Astrocyte (in vitro differentiated cells and primary cell): ENCODE measurements around the gene PALLD. TPM values are rescaled to one million over a fixed set of nuclear protein-coding genes. Genes with fewer than 3 reads are reported as not detected.

Source experiments
- DNase-seq: peaks from one replicate; pipeline ENCODE4 v3.0.0-alpha.2; 2010; ENCODE audit warnings: low read depth
- FAIRE-seq: peaks from 2 replicates; lab custom pipeline; 2011; peaks lifted over from hg19 to GRCh38; lab: Jason Lieb, UNC
- H2AFZ ChIP-seq: 2 replicates; pipeline ENCODE4 v1.6.0; 2012; ENCODE audit warnings: low read depth, low read length, inconsistent platforms
- H3K27ac ChIP-seq: 2 replicates; pipeline ENCODE4 v1.5.1; 2011; ENCODE audit warnings: low read depth, low read length, inconsistent platforms
- H3K27me3 ChIP-seq: 2 replicates; pipeline ENCODE4 v1.6.0; 2011; ENCODE audit warnings: low read length, inconsistent platforms; ENCODE audit not compliant: insufficient read depth
- H3K36me3 ChIP-seq: 2 replicates; pipeline ENCODE4 v1.5.1; 2011; ENCODE audit warnings: low read length, inconsistent platforms; ENCODE audit not compliant: insufficient read depth
- H3K4me1 ChIP-seq: 2 replicates; pipeline ENCODE4 v1.5.1; 2011; ENCODE audit warnings: low read length, inconsistent platforms; ENCODE audit not compliant: insufficient read depth
- H3K4me2 ChIP-seq: 2 replicates; pipeline ENCODE4 v1.6.0; 2012; ENCODE audit warnings: low read length, inconsistent platforms
- H3K4me3 ChIP-seq: 2 replicates; pipeline ENCODE4 v1.5.1; 2011; ENCODE audit warnings: low read depth, mild to moderate bottlenecking, low read length, inconsistent platforms; ENCODE audit not compliant: insufficient read depth
- H3K79me2 ChIP-seq: 2 replicates; pipeline ENCODE4 v1.6.0; 2012; ENCODE audit warnings: mild to moderate bottlenecking, low read length, inconsistent platforms; ENCODE audit not compliant: insufficient read depth
- H3K9ac ChIP-seq: 2 replicates; pipeline ENCODE4 v1.6.0; 2012; ENCODE audit warnings: mild to moderate bottlenecking, low read length, inconsistent platforms
- H3K9me3 ChIP-seq: 2 replicates; pipeline ENCODE4 v1.5.1; 2012; ENCODE audit warnings: low read depth, mild to moderate bottlenecking, low read length, inconsistent platforms; ENCODE audit not compliant: insufficient read depth
- H4K20me1 ChIP-seq: 2 replicates; pipeline ENCODE4 v1.6.0; 2012; ENCODE audit warnings: low read length, inconsistent platforms; ENCODE audit not compliant: insufficient read depth
- H3K27ac Mint-ChIP-seq: one replicate; pipeline ENCODE4 v1.8.0; 2021; ENCODE audit warnings: mild to moderate bottlenecking, mixed read lengths; ENCODE audit not compliant: unreplicated experiment
- H3K27me3 Mint-ChIP-seq: one replicate; pipeline ENCODE4 v1.8.0; 2021; ENCODE audit warnings: low read depth, mixed read lengths; ENCODE audit not compliant: unreplicated experiment
- H3K36me3 Mint-ChIP-seq: one replicate; pipeline ENCODE4 v1.8.0; 2021; ENCODE audit warnings: low read depth, mixed read lengths; ENCODE audit not compliant: unreplicated experiment
- H3K4me1 Mint-ChIP-seq: one replicate; pipeline ENCODE4 v1.8.0; 2021; ENCODE audit warnings: low read depth, mixed read lengths; ENCODE audit not compliant: unreplicated experiment
- H3K4me3 Mint-ChIP-seq: one replicate; pipeline ENCODE4 v1.8.0; 2021; ENCODE audit warnings: mild to moderate bottlenecking, moderate library complexity, mixed read lengths; ENCODE audit not compliant: unreplicated experiment
- H3K9me3 Mint-ChIP-seq: one replicate; pipeline ENCODE4 v1.8.0; 2021; ENCODE audit warnings: mild to moderate bottlenecking, mixed read lengths; ENCODE audit not compliant: unreplicated experiment
- EZH2 ChIP-seq: IDR thresholded peaks from 2 replicates; pipeline ENCODE4 v1.6.1; 2012; ENCODE audit warnings: mild to moderate bottlenecking, low read length, inconsistent platforms; ENCODE audit not compliant: insufficient read depth
- total RNA-seq: library from RNA; stranded (reverse); gene quantifications from 2 replicates; pipeline ENCODE4 v1.2.1, GENCODE V29; 2021
- TF ChIP-seq, protein P1 (sequence below): IDR thresholded peaks from 2 replicates; pipeline ENCODE4 v1.5.1; 2011; ENCODE audit warnings: low read depth, mild to moderate bottlenecking, inconsistent platforms, low read length, moderate library complexity; ENCODE audit not compliant: insufficient read depth

The PALLD gene
- total RNA-seq, 1 donor from 2014 or later: 498 TPM

- peak; percentile 95 for DNase-seq
- peaks cover 18% of the 10 kb centered on the region for H3K36me3 ChIP-seq
- H3K9me3 Mint-ChIP-seq: no peaks in the 10 kb centered on the region
- H3K4me2 ChIP-seq: peak overlapping the region; percentile 58
- peak overlapping the region; percentile 89 for H3K27ac Mint-ChIP-seq
- H3K36me3 Mint-ChIP-seq: peaks cover 32% of the 10 kb centered on the region
- peak overlapping the region; percentile 1 for H3K4me3 ChIP-seq
- H3K9ac ChIP-seq: peak overlapping the region; percentile 57
- no peaks in the 10 kb centered on the region for H3K9me3 ChIP-seq
- H3K27me3 Mint-ChIP-seq: no peaks in the 10 kb centered on the region
- H2AFZ ChIP-seq: no peak overlapping the region
- H4K20me1 ChIP-seq: peaks cover 26% of the 10 kb centered on the region
- peaks cover 100% of the 10 kb centered on the region for H3K79me2 ChIP-seq
- H3K27me3 ChIP-seq: no peaks in the 10 kb centered on the region
- H3K4me1 Mint-ChIP-seq: peaks cover 83% of the 10 kb centered on the region
- TF ChIP-seq, protein P1, sequence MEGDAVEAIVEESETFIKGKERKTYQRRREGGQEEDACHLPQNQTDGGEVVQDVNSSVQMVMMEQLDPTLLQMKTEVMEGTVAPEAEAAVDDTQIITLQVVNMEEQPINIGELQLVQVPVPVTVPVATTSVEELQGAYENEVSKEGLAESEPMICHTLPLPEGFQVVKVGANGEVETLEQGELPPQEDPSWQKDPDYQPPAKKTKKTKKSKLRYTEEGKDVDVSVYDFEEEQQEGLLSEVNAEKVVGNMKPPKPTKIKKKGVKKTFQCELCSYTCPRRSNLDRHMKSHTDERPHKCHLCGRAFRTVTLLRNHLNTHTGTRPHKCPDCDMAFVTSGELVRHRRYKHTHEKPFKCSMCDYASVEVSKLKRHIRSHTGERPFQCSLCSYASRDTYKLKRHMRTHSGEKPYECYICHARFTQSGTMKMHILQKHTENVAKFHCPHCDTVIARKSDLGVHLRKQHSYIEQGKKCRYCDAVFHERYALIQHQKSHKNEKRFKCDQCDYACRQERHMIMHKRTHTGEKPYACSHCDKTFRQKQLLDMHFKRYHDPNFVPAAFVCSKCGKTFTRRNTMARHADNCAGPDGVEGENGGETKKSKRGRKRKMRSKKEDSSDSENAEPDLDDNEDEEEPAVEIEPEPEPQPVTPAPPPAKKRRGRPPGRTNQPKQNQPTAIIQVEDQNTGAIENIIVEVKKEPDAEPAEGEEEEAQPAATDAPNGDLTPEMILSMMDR: no peak
- H3K27ac ChIP-seq: peak overlapping the region; percentile 86
- H3K4me1 ChIP-seq: peaks cover 45% of the 10 kb centered on the region
- FAIRE-seq: peak; percentile 99
- peak overlapping the region; percentile 36 for H3K4me3 Mint-ChIP-seq
Observed at GRCh38 chr4:168868044-168868781, 371.4 kb downstream of the PALLD start.

- no peak for DNase-seq
- peak overlapping the region; percentile 36 for H3K4me3 Mint-ChIP-seq
- no peaks in the 10 kb centered on the region for H3K27me3 Mint-ChIP-seq
- peaks cover 44% of the 10 kb centered on the region for H3K4me1 ChIP-seq
- no peaks in the 10 kb centered on the region for H3K27me3 ChIP-seq
- H3K9ac ChIP-seq: peak overlapping the region; percentile 57
- no peak for FAIRE-seq
- peaks cover 30% of the 10 kb centered on the region for H4K20me1 ChIP-seq
- H2AFZ ChIP-seq: no peak overlapping the region
- TF ChIP-seq, protein P1: no peak
- TF ChIP-seq EZH2: no peak
- peak overlapping the region; percentile 86 for H3K27ac ChIP-seq
- no peak overlapping the region for H3K4me3 ChIP-seq
- H3K36me3 ChIP-seq: peaks cover 17% of the 10 kb centered on the region
- peak overlapping the region; percentile 58 for H3K4me2 ChIP-seq
- peaks cover 27% of the 10 kb centered on the region for H3K36me3 Mint-ChIP-seq
- H3K9me3 ChIP-seq: no peaks in the 10 kb centered on the region
- peaks cover 100% of the 10 kb centered on the region for H3K79me2 ChIP-seq
- no peaks in the 10 kb centered on the region for H3K9me3 Mint-ChIP-seq
- H3K4me1 Mint-ChIP-seq: peaks cover 81% of the 10 kb centered on the region
- H3K27ac Mint-ChIP-seq: peak overlapping the region; percentile 89
Observed at GRCh38 chr4:168868802-168869201, 371.9 kb downstream of the PALLD start.

DNA sequence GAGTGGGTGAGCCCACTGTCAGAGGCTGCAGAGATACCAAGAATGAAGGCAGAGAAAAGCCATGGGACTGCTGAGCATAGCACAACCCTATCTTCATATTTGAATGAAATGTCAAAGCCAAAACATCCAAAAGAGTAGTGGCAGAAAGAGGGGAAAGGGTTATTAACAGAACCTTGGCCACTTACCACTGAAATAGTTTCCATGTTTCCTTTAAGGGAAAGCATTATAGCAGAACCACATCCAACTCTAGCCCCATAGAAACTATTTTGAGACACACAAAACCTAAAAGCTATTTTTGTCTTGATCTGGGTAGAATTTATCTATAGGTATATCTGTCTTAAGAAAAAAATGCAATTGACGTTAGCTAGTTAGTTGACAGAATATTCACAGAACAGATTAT lies 373.2 kb downstream of the PALLD start:
- Histone ChIP-seq H3K9me3 (no peaks in the 10 kb centered on the region), H3K27me3 (no peaks in the 10 kb centered on the region), H3K36me3 (peaks cover 17% of the 10 kb centered on the region), H3K79me2 (peaks cover 100% of the 10 kb centered on the region), H2AFZ (no peak overlapping the region), H3K4me2 (no peak overlapping the region), H4K20me1 (peaks cover 37% of the 10 kb centered on the region), H3K4me3 (no peak overlapping the region), H3K27ac (no peak overlapping the region), H3K9ac (no peak overlapping the region), H3K4me1 (peaks cover 40% of the 10 kb centered on the region)
- H3K36me3 Mint-ChIP-seq: peaks cover 25% of the 10 kb centered on the region
- H3K27me3 Mint-ChIP-seq: no peaks in the 10 kb centered on the region
- H3K9me3 Mint-ChIP-seq: no peaks in the 10 kb centered on the region
- peak overlapping the region; percentile 89 for H3K27ac Mint-ChIP-seq
- no peak overlapping the region for H3K4me3 Mint-ChIP-seq
- TF ChIP-seq EZH2: no peak
- TF ChIP-seq, protein P1: no peak
- DNase-seq (no peak), FAIRE-seq (no peak)
- H3K4me1 Mint-ChIP-seq: peaks cover 78% of the 10 kb centered on the region
